Stimulated activated CD8-positive, alpha-beta memory T cell treated with anti-CD3 and anti-CD28 coated beads, Interleukin-7, amount 100 ng/mL, for 4 hours (primary cell): Measurements from ENCODE around the gene CADM4.
"Not testable (repeated sequence)": the region's sequence is repeated elsewhere in the genome, so short reads cannot be mapped to it uniquely, and the experiment has no call there.

Source experiments
- DNase-seq, 2 donors: peaks; one replicate each; pipeline ENCODE4 v3.0.0-alpha.2; 2020; ENCODE audit warnings: low read depth in 2 of 2

Gene CADM4

DNA sequence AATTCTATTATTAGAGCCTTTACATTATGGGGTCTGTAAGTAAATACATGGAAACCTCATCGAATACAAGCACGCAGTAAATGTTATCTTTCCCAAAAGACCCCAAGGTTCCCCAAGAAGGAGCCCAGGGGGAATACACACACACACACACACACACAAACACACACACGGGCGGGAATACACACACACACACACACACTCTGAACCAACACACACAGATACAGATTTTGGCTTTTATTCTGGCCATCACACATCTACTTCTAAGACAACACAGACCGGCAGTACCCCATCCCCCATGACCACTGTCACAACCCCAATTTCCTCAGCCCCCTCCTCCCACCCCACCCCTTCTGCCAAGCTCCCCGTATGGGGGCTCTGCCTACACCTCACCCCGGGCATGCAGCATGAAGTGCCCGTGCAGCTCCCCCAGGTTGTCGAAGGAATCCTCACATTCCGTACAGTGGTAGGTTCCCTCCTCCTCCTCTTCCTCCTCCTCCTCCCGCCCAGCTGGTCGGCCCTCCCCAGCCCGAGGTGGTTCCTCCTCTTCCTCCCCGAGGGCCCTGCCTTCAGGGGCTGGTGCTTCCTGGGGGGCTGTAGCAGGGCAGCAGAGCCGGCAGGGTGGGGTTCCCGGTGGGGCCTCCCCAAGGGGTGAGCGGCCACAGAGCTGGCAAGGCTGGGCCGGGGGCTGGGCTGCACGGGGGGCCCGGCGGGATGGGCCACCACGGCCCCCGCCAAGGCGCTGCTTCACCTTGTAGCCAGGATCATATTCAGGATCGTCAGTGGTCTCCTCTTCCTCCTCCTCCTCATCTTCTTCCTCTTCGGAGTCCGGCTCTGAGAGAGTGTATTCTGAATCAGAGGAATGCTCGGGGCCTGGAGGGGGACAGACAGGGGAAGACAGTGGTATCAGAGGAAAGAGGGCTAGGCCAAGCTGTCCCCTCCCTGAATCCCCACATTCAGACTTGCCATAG lies 32.1 kb downstream of the CADM4 start:
- no peak for DNase-seq

DNA sequence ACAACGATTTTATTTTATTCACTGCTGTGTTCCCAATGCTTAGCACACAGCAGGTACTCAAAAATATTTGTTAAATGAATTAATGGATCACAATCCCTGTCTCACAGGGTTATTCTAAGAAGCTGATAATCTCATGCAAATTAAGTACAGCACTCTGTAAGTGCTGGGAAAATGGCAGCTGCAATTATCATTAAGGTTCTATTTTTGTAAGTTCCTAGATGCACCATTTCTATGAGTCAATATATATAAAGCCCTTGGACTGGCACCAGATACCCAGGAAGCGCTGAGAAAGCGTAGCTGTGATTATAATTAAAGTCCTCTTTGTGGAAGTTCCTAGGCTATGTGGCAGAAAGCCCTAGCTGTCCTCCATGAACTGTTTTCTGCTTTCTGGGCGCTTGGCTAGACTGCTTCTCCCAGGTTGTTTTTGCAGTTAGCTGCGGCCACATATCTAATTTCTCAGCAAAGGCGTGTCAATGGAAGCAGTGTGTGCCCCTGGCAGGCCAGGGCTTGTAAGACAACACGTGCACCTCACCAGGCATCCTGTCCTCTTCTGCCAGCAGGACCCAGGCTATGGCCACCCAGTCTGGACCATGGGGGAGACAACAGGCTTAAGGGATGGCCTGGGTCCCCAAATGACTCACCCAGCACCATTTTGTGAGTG lies 33.0 kb downstream of the CADM4 start:
- DNase-seq, result no peak

DNA sequence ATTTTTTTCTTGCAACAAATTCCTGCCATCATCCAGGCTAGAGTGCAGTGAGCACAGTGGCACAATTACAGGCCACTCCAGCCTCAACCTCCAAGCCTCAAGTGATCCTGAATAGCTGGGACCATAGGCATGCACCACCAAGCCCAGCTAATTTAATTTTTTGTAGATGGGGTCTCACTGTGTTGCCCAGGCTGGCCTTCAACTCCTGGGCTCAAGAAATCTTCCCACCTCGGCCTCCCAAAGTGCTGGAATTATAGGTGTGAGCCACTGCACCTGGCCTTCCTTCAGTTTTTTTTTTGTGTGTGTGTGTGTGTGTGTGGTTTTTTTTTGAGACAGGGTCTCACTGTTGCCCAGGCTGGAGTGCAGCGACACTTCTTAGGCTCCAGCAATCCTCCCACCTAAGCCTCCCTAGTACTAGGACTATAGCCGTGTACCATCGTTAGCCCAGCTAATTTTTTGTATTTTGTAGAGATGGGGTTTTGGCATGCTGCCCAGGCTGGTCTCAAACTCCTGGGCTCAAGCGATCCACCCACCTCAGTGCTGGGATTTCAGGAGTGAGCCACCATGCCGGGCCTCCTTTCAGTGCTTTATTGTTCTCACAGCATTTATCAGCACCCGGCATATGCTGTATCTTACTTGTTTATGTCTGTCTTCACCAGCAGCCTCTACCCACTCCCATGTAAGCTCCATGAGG lies 33.6 kb downstream of the CADM4 start:
- DNase-seq, result no peak

DNA sequence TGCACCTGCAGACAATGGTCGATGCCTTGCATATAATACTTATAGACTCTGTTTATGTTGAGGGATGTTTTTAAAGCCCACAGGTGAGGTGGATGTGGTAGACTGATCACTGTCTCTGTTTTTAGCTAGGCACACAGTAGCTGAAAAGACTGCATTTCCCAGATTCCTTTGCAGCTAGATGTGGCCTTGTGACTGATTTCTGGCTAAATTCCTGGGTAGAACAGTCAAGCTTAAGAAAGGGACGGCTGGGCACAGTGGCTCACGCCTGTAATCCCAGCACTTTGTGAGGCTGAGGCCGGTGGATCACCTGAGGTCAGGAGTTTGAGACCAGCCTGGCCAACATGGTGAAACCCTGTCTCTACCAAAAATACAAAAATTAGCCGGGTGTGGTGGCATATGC lies 39.3 kb downstream of the CADM4 start:
- DNase-seq, result not testable (repeated sequence)

DNA sequence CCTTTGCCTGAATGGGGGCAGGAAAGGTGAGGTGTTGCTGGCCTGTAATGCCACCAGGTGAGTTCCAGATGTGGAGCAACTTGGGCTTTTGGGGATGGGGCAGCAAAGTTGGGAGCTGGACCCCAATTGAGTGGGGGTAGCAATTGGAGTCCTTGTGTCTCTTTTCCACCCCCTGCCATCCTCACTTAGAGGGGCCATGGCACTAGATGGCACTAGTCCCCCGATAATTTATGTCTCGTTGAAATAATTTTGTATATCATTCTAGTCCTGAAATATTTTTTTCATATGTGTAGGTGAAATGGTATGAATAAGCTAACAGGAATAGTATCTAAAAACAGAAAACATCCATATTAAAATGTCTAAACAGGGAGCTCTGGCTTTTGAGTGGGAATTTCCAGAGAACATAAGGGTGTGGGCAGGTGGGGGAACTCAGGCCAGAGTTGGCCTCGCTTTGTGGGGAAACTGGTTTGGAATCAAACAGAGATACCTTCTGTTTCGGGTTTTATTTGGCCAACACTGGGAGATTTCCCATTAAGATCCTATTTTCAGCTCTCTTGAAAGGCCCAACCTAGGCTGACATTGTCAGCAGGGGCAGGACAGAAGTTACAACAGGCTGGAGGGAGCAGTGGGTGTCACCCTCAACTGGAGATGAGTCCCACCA lies 39.9 kb downstream of the CADM4 start:
- DNase-seq, result no peak

DNA sequence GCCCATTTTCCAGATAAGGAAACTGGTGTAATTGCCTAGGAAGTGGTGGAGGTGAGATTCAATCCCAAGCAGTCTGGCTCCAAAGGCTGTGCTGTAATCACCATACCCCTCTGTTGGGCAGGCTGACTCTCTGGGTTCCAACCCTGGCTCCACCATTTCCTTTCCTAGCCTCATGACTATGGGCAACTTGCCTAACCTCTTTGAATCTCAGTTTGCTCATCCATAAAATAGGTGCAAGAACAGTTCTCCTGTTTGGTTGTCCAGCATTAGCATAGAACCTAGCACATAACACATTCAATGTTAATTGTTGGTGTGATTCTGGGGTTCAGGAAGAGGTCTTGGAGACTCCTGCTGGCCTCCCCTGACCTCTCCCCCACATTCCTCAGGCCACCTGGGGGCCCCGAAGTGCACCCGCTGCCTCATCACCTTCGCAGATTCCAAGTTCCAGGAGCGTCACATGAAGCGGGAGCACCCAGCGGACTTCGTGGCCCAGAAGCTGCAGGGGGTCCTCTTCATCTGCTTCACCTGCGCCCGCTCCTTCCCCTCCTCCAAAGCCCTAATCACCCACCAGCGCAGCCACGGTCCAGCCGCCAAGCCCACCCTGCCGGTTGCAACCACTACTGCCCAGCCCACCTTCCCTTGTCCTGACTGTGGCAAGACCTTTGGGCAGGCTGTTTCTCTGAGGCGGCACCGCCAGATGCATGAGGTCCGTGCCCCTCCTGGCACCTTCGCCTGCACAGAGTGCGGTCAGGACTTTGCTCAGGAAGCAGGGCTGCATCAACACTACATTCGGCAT lies 41.0 kb downstream of the CADM4 start:
- no peak for DNase-seq

DNA sequence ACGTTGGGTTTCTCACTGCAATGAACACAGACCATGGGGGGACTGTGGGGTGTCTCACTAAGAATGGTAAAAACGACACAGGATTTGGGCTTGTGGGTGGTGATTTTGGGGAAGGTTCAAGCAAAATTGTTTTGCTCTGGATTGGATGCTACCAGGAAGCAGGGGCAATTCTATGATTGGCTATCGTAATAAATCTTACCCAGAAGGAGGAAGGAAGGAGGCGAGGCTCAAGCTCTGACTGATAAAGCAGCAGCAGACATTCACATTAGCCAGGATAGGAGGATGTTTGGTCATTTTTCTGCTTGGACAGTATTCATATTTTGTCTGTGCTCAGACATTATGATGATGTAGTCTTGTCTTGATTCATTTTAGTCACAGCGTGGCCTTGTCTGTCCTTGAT lies 41.8 kb downstream of the CADM4 start:
- DNase-seq, result no peak

DNA sequence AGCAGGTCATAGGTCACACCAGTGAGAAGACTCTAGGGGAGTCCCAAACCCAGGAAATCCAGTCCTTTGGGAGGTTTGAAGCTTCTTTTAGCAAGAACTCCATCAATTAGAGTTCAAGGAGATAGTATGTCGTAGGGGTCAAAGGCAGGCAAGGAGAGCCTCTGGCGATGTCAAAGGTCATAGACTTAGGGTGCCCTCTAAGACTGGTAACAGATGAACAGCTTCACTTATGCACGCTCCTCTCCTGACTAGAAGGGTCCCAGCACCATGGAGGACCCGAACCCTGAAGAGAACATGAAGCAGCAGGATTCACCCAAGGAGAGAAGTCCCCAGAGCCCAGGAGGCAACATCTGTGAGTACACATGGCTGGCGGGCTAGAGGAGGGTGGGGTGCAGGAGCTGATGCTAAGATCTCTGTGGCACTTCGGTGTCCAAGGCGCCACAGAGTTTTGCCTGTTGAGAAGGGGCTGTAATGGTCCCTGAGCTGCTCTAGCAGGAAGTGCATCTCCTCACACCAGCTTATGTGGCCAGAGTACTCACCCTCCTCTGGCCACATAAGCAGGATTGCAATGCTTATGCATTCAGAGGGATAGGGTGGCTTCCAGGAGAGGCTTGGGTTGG lies 42.7 kb downstream of the CADM4 start:
- DNase-seq, result no peak

DNA sequence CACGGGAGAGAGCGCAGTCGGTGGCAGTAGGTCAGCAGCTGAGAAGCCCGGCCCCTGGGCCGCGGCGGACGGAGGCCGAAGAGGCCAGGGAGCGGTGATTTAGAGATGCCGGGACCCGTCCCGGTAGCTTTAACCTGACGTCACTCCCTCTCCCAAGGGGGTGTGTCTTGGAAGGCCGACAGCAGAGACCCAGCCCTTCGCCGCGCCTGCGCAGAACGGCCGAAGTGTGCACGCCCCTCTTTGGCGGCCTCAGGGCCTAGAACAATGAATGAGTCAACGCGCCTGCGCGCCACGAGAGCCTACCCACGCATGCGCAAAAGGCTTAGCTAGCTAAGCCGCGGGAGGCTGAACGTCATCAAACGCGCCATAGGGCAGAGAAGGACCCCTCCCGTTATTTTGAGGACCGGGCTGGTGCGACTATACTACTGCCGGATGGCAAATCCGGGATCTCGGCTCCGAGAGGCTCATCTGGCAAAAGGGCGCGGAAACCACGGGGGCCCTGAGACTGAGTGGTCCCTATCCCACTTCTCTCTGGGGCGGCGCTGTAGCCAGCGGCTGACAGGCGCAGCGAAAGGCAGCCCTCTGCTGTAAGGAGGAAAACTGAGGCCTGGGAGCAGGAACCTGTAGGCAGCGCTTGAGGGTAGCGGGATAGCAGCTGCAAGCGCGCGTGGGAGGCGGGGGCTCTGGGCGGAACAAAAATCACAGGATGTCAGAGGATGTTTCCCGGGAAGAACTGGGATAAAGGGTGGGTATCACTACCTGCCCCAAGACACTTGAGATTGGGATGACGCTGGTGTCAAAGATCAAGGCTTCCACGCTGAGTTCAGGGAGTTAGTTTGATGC lies 43.4 kb downstream of the CADM4 start, which contains the start of the genes IRGQ and ZNF576:
Gene IRGQ, minus strand, starts transcription at position 136 of the 843 bp plus-strand sequence. CDS start 796 bp downstream, outside the sequence.
Gene ZNF576, plus strand, starts transcription at position 597 of the 843 bp plus-strand sequence. CDS start 514 bp downstream, outside the sequence.
- peak; percentile 100 for DNase-seq

DNA sequence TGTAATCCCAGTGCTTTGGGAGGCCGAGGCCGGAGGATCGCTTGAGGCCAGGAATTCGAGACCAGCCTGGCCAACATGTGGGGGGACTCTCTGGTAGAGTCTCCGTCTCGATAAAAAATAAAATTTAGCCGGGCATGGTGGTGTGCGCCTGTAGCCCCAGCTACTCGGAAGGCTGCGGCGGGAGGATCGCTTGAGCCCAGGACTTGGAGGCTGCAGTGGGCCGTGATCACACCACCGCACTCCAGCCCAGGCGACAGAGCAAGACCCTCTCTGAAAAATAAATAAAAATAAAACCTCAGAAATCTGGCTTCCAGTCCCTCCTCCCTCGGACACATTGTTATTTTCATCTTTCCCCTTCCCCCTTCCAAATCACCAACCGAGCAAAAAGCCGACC lies 44.0 kb downstream of the CADM4 start:
- DNase-seq, result no peak

DNA sequence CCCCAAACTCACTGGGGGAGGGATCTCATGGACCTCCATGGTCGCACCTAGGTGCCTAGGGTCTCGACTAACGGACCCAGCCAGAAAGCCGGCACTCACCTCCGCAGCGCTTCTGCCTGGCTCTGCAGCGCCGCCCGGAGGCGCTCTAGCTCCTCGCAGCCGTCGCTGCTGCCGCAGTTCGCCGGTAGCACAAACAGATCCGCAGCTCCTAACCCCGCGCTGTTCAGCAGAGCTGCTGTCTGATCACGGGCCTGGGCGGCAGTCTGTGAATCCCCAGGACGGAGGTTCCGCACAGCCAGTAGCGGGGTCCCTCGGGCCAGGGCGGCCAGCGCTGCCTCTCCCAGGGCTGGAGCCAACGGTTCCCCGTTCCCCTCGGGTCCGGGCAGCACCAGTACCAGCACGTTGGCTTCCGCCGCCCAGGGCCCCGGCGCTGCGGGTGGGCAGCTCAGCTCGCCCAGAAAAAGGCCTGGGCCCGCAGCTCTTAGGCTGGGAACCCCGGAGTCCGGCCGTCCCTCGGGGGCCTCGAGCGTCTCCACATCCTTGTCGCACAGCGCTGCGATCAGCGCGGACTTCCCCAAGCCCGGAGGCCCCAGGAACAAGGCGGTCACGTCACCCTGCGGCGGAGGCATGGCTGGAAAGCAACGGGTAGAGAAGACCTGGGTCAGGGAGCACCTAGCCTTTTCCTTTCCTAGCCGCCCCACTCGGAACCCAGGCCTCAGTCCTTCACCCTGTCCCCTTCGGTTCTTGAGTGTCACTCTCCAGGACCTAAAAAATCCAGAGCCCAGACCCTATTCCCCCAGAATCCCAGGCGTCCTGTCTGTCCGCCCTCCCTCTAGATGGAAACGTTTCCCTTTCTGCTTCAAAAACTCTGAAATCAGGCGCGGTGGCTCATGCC lies 44.7 kb downstream of the CADM4 start:
- peak; percentile 40 to 58 for DNase-seq

DNA sequence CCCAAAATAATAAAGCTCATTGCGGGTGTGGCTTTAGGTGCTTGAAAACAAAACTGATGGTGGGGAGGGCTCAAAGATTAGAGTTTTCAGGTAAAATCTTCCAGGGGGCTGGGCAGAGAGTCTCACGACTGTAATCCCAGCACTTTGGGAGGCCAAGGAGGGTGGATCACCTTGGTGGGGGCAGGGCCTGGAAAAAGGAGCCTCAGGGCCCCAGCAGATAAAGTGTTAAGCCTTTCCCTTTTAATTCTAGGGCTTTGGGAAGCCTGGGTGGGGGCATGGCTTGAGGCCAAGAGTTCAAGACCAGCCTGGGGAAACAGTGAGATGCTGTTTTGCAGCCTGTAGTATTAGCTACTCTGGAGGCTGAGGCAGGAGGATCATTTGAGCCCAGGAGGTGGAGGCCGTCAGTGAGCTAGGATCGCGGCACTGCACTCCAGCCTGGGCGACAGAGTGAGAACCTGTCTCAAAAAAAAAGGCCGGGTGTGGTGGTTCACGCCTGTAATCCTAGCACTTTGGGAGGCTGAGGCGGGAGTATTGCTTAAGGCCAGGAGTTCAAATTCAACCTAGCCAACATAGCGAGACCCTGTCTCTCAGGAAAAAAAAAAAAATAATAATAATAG lies 45.5 kb downstream of the CADM4 start:
- no peak for DNase-seq

DNA sequence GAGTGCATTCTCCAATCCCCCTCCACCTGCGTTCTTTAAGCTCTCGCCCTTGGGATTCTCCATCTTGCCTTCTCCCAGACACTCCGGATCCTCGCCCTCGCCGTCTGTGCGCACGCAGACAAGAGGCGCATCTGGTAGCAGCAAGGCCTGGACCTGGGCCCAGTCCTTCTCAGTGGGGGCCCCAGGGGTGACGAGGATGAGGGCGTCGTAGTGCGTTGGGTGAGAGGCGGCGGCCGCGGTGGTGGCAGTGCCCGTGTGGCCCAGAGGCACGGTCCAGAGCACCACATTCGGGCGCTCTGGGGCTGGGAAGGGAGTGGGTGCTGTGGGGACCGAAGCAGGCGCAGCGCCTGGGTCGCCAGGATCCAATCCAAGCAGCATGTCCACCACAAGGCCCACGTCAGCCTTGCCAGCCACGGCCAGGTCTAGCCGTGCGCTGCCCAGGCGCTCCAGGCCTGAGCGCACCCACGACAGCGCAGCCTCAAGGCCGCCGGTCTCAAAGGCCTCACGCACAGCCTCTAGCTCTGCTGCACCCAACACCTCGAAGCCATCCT lies 46.8 kb downstream of the CADM4 start:
- DNase-seq, result no peak

DNA sequence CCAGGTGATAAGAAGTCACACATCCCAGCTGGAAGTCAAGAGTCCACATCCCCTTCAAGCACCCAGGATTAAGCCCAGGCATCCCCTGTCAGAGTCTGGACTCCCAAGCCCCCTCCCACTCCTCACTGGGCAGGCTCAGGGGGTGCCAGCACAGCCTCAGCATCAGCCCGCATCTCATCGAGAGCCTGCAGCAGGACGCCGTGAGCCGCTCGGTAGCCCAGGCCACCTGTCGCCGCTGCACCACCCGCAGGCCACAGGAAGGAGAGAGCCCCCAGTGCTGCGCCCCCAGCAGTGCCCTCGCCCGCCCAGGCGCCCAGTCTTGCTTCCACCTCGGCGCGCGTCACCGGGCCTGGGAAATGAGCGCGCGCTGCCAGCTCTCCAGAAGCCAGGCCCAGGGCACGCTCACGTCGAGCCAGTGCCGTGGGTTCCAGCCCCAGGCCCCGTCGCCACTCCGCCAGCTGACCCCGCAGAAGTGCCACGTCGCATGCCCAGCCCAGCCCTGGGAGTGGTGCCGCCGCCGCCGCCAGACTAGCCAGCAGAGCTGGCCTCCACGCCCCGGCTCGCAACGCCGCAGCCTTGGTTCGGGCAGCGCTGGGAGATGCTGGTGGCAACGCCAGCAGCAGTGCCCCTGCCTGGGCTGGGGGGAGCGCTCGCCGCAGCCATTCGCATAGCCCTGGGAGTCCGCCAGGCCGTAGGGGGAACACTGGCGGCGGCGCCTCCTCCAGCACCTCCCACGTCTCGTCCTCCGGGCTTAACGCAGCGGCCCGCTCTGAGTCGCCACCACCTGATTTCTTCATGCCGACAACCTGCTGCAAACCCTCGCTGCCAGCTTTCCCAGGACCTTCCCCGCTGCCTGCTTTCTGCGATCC lies 47.5 kb downstream of the CADM4 start:
- no peak for DNase-seq

DNA sequence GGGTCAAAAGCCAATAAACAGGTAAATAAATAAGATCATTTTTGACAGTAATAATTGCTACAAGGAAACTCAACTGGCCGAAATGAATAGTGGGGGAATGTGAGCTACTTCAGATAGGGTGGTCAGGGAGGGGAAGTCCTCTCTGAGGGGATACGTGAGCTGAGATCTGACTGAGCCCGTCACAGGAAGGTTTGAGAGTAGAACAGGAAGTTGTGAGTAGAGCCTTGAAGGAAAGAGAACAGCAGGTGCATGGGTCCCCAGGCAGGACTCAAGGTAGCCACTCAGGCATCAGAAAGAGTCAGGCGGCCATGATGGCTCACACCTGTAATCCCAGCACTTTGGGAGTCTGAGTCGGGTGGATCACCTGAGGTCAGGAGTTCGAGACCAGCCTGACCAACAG lies 50.0 kb downstream of the CADM4 start:
- DNase-seq, result no peak

DNA sequence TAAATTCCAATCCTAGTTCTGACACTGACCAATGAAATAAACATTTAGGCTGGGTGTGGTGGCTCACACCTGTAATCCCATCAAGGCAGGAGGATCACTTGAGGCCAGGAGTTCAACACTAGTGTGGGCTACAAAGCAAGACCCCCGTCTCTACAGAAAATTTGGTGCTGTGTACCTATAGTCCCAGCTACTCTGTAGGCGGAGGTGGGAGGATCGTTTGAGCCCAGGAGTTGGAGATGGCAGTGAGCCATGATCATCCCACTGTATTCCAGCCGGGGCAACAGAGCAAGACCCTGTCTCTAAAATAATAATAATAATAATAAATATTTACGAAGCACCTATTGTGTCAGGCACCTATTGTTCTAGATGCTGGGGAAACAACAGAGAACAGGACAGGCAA lies 50.4 kb downstream of the CADM4 start:
- DNase-seq, result no peak

DNA sequence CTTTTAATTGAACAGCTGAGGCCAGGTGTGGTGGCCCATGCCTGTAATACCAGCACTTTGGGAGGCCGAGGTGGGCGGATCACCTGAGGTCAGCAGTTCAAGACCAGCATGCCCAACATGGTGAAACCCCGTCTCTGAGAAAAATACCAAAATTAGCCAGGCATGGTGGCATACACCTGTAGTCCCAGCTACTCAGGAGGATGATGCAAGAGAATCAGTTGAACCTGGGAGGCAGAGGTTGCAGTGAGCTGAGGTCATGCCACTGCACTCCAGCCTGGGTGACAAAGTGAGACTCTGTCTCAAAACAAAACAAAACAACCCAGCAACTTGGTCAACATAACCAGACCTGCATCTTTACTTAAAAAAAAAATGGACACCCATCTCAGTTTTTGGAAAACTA lies 52.6 kb downstream of the CADM4 start:
- not testable (repeated sequence) for DNase-seq
